ENCODE measurements around the gene SOCS7. TPM values are rescaled to one million over a fixed set of nuclear protein-coding genes. Genes with fewer than 3 reads are reported as not detected.

The SOCS7 gene
- total RNA-seq, 2 experiments from 2014 or later: 22.1 to 25.1 TPM

- Mint-ChIP-seq H3K4me1 (ENCODE audit: low read depth) (peaks cover 9% of the 10 kb centered on the region), H3K36me3 (ENCODE audit: low read depth) (peaks cover 5% of the 10 kb centered on the region), H3K9me3 (no peaks in the 10 kb centered on the region), H3K27ac (no peak overlapping the region), H3K27me3 (ENCODE audit: low read depth) (no peaks in the 10 kb centered on the region), H3K4me3 (no peak overlapping the region)
- intact Hi-C loops (cut with micrococcal nuclease): no loop called here
- CTCF ChIA-PET: interaction anchor here (1.2 kb wide), 1 partner anchor 21 kb away, joined by 3 read pairs; no protein-coding TSS in a partner anchor
- DNase-seq: no peak
Observed at GRCh38 chr17:38327936-38328335, 23.7 kb upstream of the SOCS7 start.

GRCh38 chr17:38328620-38329019, 23.0 kb upstream of the SOCS7 start:
- DNase-seq: no peak
- Mint-ChIP-seq H3K27me3 (ENCODE audit: low read depth) (no peaks in the 10 kb centered on the region), H3K4me3 (no peak overlapping the region), H3K4me1 (ENCODE audit: low read depth) (peaks cover 9% of the 10 kb centered on the region), H3K9me3 (no peaks in the 10 kb centered on the region), H3K27ac (no peak overlapping the region), H3K36me3 (ENCODE audit: low read depth) (peaks cover 3% of the 10 kb centered on the region)
- CTCF ChIA-PET: interaction anchor here (0.5 to 1.2 kb wide), 2 partner anchors 21 to 31 kb away, joined by 3 to 5 read pairs; no protein-coding TSS in a partner anchor
- intact Hi-C loops (cut with micrococcal nuclease): no loop called here

- Mint-ChIP-seq H3K9me3 (no peaks in the 10 kb centered on the region), H3K4me1 (ENCODE audit: low read depth) (peaks cover 9% of the 10 kb centered on the region), H3K36me3 (ENCODE audit: low read depth) (no peaks in the 10 kb centered on the region), H3K4me3 (no peak overlapping the region), H3K27me3 (ENCODE audit: low read depth) (peaks cover under 1% of the 10 kb centered on the region), H3K27ac (no peak overlapping the region)
- CTCF ChIA-PET: interaction anchor here (3.4 kb wide), 1 partner anchor 20 kb away, joined by 14 read pairs; no protein-coding TSS in a partner anchor
- DNase-seq: no peak
- intact Hi-C loops (cut with micrococcal nuclease): no loop called here
Observed at GRCh38 chr17:38329284-38329683, 22.4 kb upstream of the SOCS7 start.

- peaks cover 3% of the 10 kb centered on the region for H3K27me3 Mint-ChIP-seq (ENCODE audit: low read depth)
- H3K4me1 Mint-ChIP-seq (ENCODE audit: low read depth): peaks cover 9% of the 10 kb centered on the region
- DNase-seq: no peak
- CTCF ChIA-PET: interaction anchor here (3.4 kb wide), 1 partner anchor 19 kb away, joined by 14 read pairs; no protein-coding TSS in a partner anchor
- H3K9me3 Mint-ChIP-seq: no peaks in the 10 kb centered on the region
- H3K36me3 Mint-ChIP-seq (ENCODE audit: low read depth): no peaks in the 10 kb centered on the region
- H3K4me3 Mint-ChIP-seq: no peak overlapping the region
- H3K27ac Mint-ChIP-seq: no peak overlapping the region
- intact Hi-C loops (cut with micrococcal nuclease): no loop called here
Observed at GRCh38 chr17:38329808-38330730, 21.6 kb upstream of the SOCS7 start.

GRCh38 chr17:38330941-38331411, 20.7 kb upstream of the SOCS7 start:
- peaks cover 6% of the 10 kb centered on the region for H3K4me1 Mint-ChIP-seq (ENCODE audit: low read depth)
- H3K36me3 Mint-ChIP-seq (ENCODE audit: low read depth): no peaks in the 10 kb centered on the region
- intact Hi-C loops (cut with micrococcal nuclease): no loop called here
- CTCF ChIA-PET: interaction anchor here (3.0 to 3.4 kb wide), 2 partner anchors 8 to 18 kb away, joined by 14 to 19 read pairs; no protein-coding TSS in a partner anchor
- peaks cover 3% of the 10 kb centered on the region for H3K27me3 Mint-ChIP-seq (ENCODE audit: low read depth)
- no peak overlapping the region for H3K4me3 Mint-ChIP-seq
- no peaks in the 10 kb centered on the region for H3K9me3 Mint-ChIP-seq
- no peak overlapping the region for H3K27ac Mint-ChIP-seq
- no peak for DNase-seq

GRCh38 chr17:38332735-38333134, 18.9 kb upstream of the SOCS7 start:
- Mint-ChIP-seq H3K27ac (no peak overlapping the region), H3K36me3 (ENCODE audit: low read depth) (no peaks in the 10 kb centered on the region), H3K9me3 (no peaks in the 10 kb centered on the region), H3K27me3 (ENCODE audit: low read depth) (peaks cover 3% of the 10 kb centered on the region), H3K4me3 (no peak overlapping the region), H3K4me1 (ENCODE audit: low read depth) (no peaks in the 10 kb centered on the region)
- CTCF ChIA-PET: interaction anchor here (0.8 to 3.0 kb wide), 10 partner anchors 9 to 204 kb away, joined by 3 to 19 read pairs (median 5); partner anchors contain the start of gene SOCS7
- intact Hi-C loops (cut with micrococcal nuclease): no loop called here
- no peak for DNase-seq

DNA sequence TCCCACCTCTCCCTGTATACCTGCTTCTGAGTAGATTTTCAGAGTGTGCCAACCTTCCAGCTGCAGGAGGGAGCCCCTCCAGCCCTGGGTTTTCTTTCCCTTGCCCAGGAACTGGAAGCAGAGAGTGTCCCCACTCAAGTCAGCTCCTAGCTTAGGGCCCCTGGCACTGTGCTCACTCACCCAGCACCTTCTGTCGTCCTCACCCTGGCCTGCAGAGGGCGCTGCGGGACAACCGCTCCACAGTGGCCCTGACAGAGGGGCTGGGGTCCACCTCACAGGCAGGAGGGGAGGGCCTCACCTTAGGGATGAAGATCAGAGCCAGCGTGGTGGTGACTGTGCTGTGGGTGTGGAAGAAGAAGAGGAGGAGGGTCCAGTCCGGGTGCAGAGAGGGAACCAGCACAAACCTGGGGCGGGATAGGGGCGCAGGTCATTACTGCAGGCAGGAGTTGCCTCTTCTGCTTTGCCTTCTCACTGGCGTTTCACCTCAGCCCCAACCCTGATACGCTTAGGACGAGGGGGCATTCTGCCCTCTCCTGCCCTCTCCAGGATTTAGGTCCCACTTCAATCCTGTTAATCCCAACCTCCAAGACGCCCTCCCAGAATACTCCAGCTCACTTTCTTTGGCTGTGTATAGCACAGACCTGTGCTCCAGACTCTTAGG, 17.9 kb upstream of the SOCS7 start:
- peak; percentile 73 for DNase-seq
- CTCF ChIA-PET: interaction anchor here (0.7 to 3.2 kb wide), 12 partner anchors 8 to 137 kb away, joined by 3 to 19 read pairs (median 5); partner anchors contain the start of gene SOCS7
- H3K4me3 Mint-ChIP-seq: no peak overlapping the region
- H3K36me3 Mint-ChIP-seq (ENCODE audit: low read depth): no peaks in the 10 kb centered on the region
- no peaks in the 10 kb centered on the region for H3K9me3 Mint-ChIP-seq
- H3K27me3 Mint-ChIP-seq (ENCODE audit: low read depth): peaks cover 3% of the 10 kb centered on the region
- no peaks in the 10 kb centered on the region for H3K4me1 Mint-ChIP-seq (ENCODE audit: low read depth)
- intact Hi-C loops (cut with micrococcal nuclease): no loop called here
- H3K27ac Mint-ChIP-seq: no peak overlapping the region

- no peaks in the 10 kb centered on the region for H3K36me3 Mint-ChIP-seq (ENCODE audit: low read depth)
- H3K27ac Mint-ChIP-seq: no peak overlapping the region
- no peaks in the 10 kb centered on the region for H3K4me1 Mint-ChIP-seq (ENCODE audit: low read depth)
- intact Hi-C loops (cut with micrococcal nuclease): no loop called here
- CTCF ChIA-PET: interaction anchor here (2.3 to 3.2 kb wide), 2 partner anchors 10 to 87 kb away, joined by 6 to 12 read pairs; no protein-coding TSS in a partner anchor
- DNase-seq: no peak
- no peak overlapping the region for H3K4me3 Mint-ChIP-seq
- H3K27me3 Mint-ChIP-seq (ENCODE audit: low read depth): peaks cover 3% of the 10 kb centered on the region
- H3K9me3 Mint-ChIP-seq: no peaks in the 10 kb centered on the region
Observed at GRCh38 chr17:38334480-38335364, 16.9 kb upstream of the SOCS7 start.

GRCh38 chr17:38336838-38337237, 14.8 kb upstream of the SOCS7 start:
- Mint-ChIP-seq H3K4me1 (ENCODE audit: low read depth) (no peaks in the 10 kb centered on the region), H3K27me3 (ENCODE audit: low read depth) (peaks cover 3% of the 10 kb centered on the region), H3K4me3 (no peak overlapping the region), H3K36me3 (ENCODE audit: low read depth) (no peaks in the 10 kb centered on the region), H3K9me3 (no peaks in the 10 kb centered on the region), H3K27ac (no peak overlapping the region)
- intact Hi-C loops (cut with micrococcal nuclease): no loop called here
- no peak for DNase-seq
- CTCF ChIA-PET: no interaction called here

DNA sequence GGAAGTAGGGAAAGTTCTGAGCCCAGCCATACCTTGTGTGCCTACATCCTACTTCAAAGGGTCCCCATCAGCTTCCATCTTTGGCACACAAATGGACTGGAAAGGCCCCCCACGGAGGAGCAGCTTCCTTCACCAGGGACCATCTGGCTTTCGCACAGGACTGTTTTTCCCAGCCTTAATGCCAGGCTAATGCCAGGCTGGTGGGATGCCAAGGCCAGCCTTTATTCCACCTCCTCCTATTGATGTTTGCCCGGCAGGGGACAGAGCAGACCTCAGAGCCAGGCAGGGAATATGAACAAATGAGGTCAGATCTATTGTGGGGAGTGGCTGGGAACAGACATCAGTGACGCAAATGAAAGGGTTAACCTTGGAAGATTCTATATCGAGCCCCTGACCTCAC, 13.6 kb upstream of the SOCS7 start:
- intact Hi-C loops (cut with micrococcal nuclease): no loop called here
- DNase-seq: no peak
- no peaks in the 10 kb centered on the region for H3K36me3 Mint-ChIP-seq (ENCODE audit: low read depth)
- H3K27me3 Mint-ChIP-seq (ENCODE audit: low read depth): peaks cover 3% of the 10 kb centered on the region
- no peak overlapping the region for H3K27ac Mint-ChIP-seq
- H3K4me3 Mint-ChIP-seq: no peak overlapping the region
- CTCF ChIA-PET: interaction anchor here (0.7 to 1.7 kb wide), 2 partner anchors 11 to 16 kb away, joined by 3 to 4 read pairs; no protein-coding TSS in a partner anchor
- H3K9me3 Mint-ChIP-seq: no peaks in the 10 kb centered on the region
- H3K4me1 Mint-ChIP-seq (ENCODE audit: low read depth): no peaks in the 10 kb centered on the region

DNA sequence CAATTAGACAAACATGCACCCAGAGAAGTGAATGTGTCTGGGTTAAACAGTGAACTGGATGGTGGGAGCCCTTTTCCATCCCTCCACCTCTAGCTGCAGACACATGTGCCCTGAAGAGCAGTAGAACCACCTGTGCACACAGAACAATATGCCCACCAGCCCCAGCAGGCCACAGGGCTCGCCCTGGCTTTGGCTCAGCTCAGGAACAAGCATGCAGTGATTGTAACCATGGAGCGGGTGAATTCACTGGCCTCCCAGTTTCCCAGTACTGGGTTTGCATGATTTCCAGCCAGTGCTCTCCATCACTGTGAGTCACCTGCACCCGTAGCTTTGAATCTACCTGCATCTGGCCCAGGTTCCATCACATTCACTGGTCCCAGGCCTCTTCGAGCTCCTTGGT, 13.1 kb upstream of the SOCS7 start:
- DNase-seq: no peak
- intact Hi-C loops (cut with micrococcal nuclease): no loop called here
- Mint-ChIP-seq H3K4me1 (ENCODE audit: low read depth) (no peaks in the 10 kb centered on the region), H3K9me3 (no peaks in the 10 kb centered on the region), H3K27me3 (ENCODE audit: low read depth) (peaks cover 3% of the 10 kb centered on the region), H3K36me3 (ENCODE audit: low read depth) (no peaks in the 10 kb centered on the region), H3K4me3 (no peak overlapping the region), H3K27ac (no peak overlapping the region)
- CTCF ChIA-PET: interaction anchor here (0.7 to 1.7 kb wide), 2 partner anchors 10 to 16 kb away, joined by 3 to 4 read pairs; no protein-coding TSS in a partner anchor
